Heart left ventricle (tissue), 16 donors: ENCODE measurements around the gene VWA3A. TPM values are rescaled to one million over a fixed set of nuclear protein-coding genes. Genes with fewer than 3 reads are reported as not detected.

Experiments
- ATAC-seq, 4 donors: fragments of 200-7000 bp; cut with Tn5 transposase; one replicate each; pipeline ENCODE4 v1.9.1; 2020 to 2022; ENCODE audit warnings: moderate library complexity in 4 of 4, mild to moderate bottlenecking in 3 of 4, moderate number of reproducible peaks in 1 of 4
- DNase-seq, 5 donors: peaks; one replicate each; pipeline ENCODE4 v3.0.0-alpha.2; 2020
- H3K27ac ChIP-seq, 12 donors: fragments of 200-600 bp; sonication (generic) in 4 of 12; one replicate each; pipeline versions ENCODE4 v1.5.0 to v1.8.0; 2016 to 2022; ENCODE audit warnings: mild to moderate bottlenecking in 2 of 12
- H3K27me3 ChIP-seq, 9 donors: fragments of 200-600 bp; sonication (generic) in 2 of 9; one replicate each; pipeline versions ENCODE4 v1.5.1 to v1.8.0; 2016 to 2022; ENCODE audit warnings: mild to moderate bottlenecking in 3 of 9
- H3K36me3 ChIP-seq, 9 donors: fragments of 200-600 bp; sonication (generic) in 2 of 9; one replicate each; pipeline versions ENCODE4 v1.5.0 to v1.8.0; 2018 to 2022; ENCODE audit warnings: mild to moderate bottlenecking in 2 of 9
- H3K4me1 ChIP-seq, 12 donors: fragments of 200-600 bp; sonication (generic) in 4 of 12; one replicate each; pipeline versions ENCODE4 v1.5.0 to v1.8.0; 2016 to 2022; ENCODE audit warnings: mild to moderate bottlenecking in 3 of 12
- H3K4me3 ChIP-seq, 12 donors: fragments of 200-600 bp; sonication (generic) in 4 of 12; one replicate each; pipeline versions ENCODE4 v1.5.0 to v1.8.0; 2017 to 2022; ENCODE audit warnings: mild to moderate bottlenecking in 9 of 12, moderate library complexity in 4 of 12
- H3K9me3 ChIP-seq, 12 donors: fragments of 200-600 bp; sonication (generic) in 4 of 12; one replicate each; pipeline versions ENCODE4 v1.5.0 to v1.8.0; 2016 to 2022; ENCODE audit warnings: mild to moderate bottlenecking in 1 of 12
- CTCF ChIP-seq, 12 donors: fragments of 200-600 bp; sonication (generic) in 4 of 12; IDR thresholded peaks; one replicate each; pipeline versions ENCODE4 v1.5.0 to v1.8.0; 2018 to 2022; ENCODE audit warnings: antibody characterized with exemption in 12 of 12, mild to moderate bottlenecking in 5 of 12
- POLR2A ChIP-seq, 2 donors: fragments of 450-650 bp; IDR thresholded peaks; one replicate each; pipeline ENCODE4 v1.6.1; 2017; ENCODE audit warnings: antibody characterized with exemption in 2 of 2, mild to moderate bottlenecking in 2 of 2, moderate library complexity in 2 of 2
- whole genome bisulfite sequencing, 4 donors: extraction: QIAGEN DNeasy Blood & Tissue Kit in 2 of 4; methylation state at CpG; one replicate each; pipeline versions ENCODE4 v1.1.5 to v1.1.7; 2013 to 2018; 5-methylcytosine and 5-hydroxymethylcytosine counted together
- intact Hi-C, 10 donors: fragments of 100-400 bp; cut with DNase I; formaldehyde crosslinking; loops; one replicate each; pipeline versions ENCODE4 v1.11.1 to v1.14.2; 2022
- polyA plus RNA-seq, 2 donors: library from polyadenylated mRNA; stranded (reverse); fragments of 200-250 nt; gene quantifications; one replicate each; pipeline ENCODE4 v1.2.3, GENCODE V29; 2013
- total RNA-seq, 9 donors: library from RNA; depleted of rRNA in 2 of 9; stranded (reverse); fragments of >200 nt in 2 of 9; fragmentation: NEBNext Ultra II Directional in 3 of 9; extraction: Animal tissue kit (Norgen Biotek cat#: 25700) in 3 of 9; gene quantifications; one replicate each; pipeline versions ENCODE4 v1.1.0 to v1.2.4, GENCODE V29; 2016 to 2023
- donor health status: ischemic (EF 13 %, LVEDD 7.1; RV severe dilation, severe dysfunction).
- donor health status: healthy with polysubstance abuse.
- donor health status: DM: no; HTN: yes; CAD: no.
- donor health status: DM: no; HTN: no; CAD: no.
- donor health status: ischemic (EF 25% LVEDD 6.9; RV normal size, moderate dysfunction).
- donor health status: ischemic (EF 25% LVEDD 5.7; RV mildly dilated, moderate dysfunction).
- donor health status: healthy.
- donor health status: DM: yes; HTN: yes; CAD: no.
- donor health status: ischemic (EF 35%, LVEDD 5.7; RV mildly dilated, moderate dysfunction).
- donor health status: nonischemic (EF 11% LVEDD 7.7; RV severe dilation, severe dysfunction).
- donor health status: DM: yes; HTN: yes; CAD: no.
- donor health status: PGD.
- donor health status: ischemic (EF 29% LVEDD 5.4; RV normal size, mild dysfunction).
- donor health status: nonischemic (EF 23%, LVEDD 6.1; RV moderate dilation, normal function).

VWA3A gene
- total and polyA plus RNA-seq, 11 donors, result 0.03 to 1.3 (median 0.58) TPM; not detected in 1

GRCh38 chr16:22193063-22193411 lies 100.7 kb downstream of the VWA3A start:
- 85 to 100% (median 91%) methylated on average over 2 of the region's 2 CpGs for WGBS, 4 donors
- DNase-seq (no peak), ATAC-seq (no peak)
- no peaks in the 10 kb centered on the region for H3K9me3 ChIP-seq
- H3K27me3 ChIP-seq, result no peaks in the 10 kb centered on the region
- H3K4me1 ChIP-seq, result peaks cover 4 to 62% (median 32%) of the 10 kb centered on the region in 12 donors
- peak overlapping the region; percentile 90 to 99 (median 96) for H3K27ac ChIP-seq
- TF ChIP-seq CTCF (IDR thresholded peaks at IDR 0.05) (no peak), POLR2A (IDR thresholded peaks at IDR 0.05) (no peak)
- intact Hi-C loops, result loop anchor here in 2 of 10 donors (5.0 to 10.0 kb wide), 4 partner anchors 179 to 1028 kb away; partner anchors contain the start of genes CDR2 (in 2 of the 2) and USP31 (in 1 of the 2)
- peak overlapping the region in 2 of 12 donors; percentile 60 to 76 for H3K4me3 ChIP-seq
- H3K36me3 ChIP-seq, result no peaks in the 10 kb centered on the region

- H3K27me3 ChIP-seq, result no peaks in the 10 kb centered on the region
- WGBS, 4 donors, result 83 to 88% (median 85%) methylated on average over 9 of the region's 9 CpGs
- DNase-seq, result no peak
- TF ChIP-seq POLR2A (IDR thresholded peaks at IDR 0.05) (no peak), CTCF (IDR thresholded peaks at IDR 0.05) (no peak)
- no peak for ATAC-seq
- H3K27ac ChIP-seq, result peak overlapping the region in 10 of 12 donors; percentile 14 to 88 (median 84)
- intact Hi-C loops, result loop anchor here in 6 of 10 donors (1.0 to 10.0 kb wide), 7 partner anchors 102 to 1030 kb away; partner anchors contain the start of genes POLR3E (in 5 of the 6), CDR2 (in 2 of the 6) and USP31 (in 1 of the 6)
- H3K36me3 ChIP-seq, result no peaks in the 10 kb centered on the region
- no peaks in the 10 kb centered on the region for H3K9me3 ChIP-seq
- H3K4me3 ChIP-seq, result no peak overlapping the region
- H3K4me1 ChIP-seq, result peaks cover 0 to 58% (median 18%) of the 10 kb centered on the region in 12 donors
Measured at GRCh38 chr16:22194707-22195444, 102.5 kb downstream of the VWA3A start.

- ATAC-seq (no peak), DNase-seq (no peak)
- peak overlapping the region in 5 of 12 donors; percentile 56 to 73 (median 63) for H3K4me3 ChIP-seq
- TF ChIP-seq POLR2A (IDR thresholded peaks at IDR 0.05) (no peak), CTCF (IDR thresholded peaks at IDR 0.05) (no peak)
- no peaks in the 10 kb centered on the region for H3K36me3 ChIP-seq
- H3K4me1 ChIP-seq, result peaks cover 0 to 61% (median 15%) of the 10 kb centered on the region in 12 donors
- intact Hi-C loops, result loop anchor here in 6 of 10 donors (1.0 to 10.0 kb wide), 6 partner anchors 102 to 1031 kb away; partner anchors contain the start of genes POLR3E (in 5 of the 6), CDR2 (in 1 of the 6) and USP31 (in 1 of the 6)
- H3K9me3 ChIP-seq, result no peaks in the 10 kb centered on the region
- peak overlapping the region in 11 of 12 donors; percentile 14 to 88 (median 83) for H3K27ac ChIP-seq
- no peaks in the 10 kb centered on the region for H3K27me3 ChIP-seq
Measured at GRCh38 chr16:22195445-22195694, 103.0 kb downstream of the VWA3A start.
